SK-N-SH (cell line): Measurements from ENCODE around the gene RAB10. TPM values are rescaled to one million over a fixed set of nuclear protein-coding genes. Genes with fewer than 3 reads are reported as not detected.

Experiments
- CTCF ChIA-PET: fragments of 300-600, 350-600 bp; formaldehyde crosslinking; extraction: SDS; loops from one replicate; lab custom pipeline; 2021; lab: Yijun Ruan, JAX
- POLR2A ChIA-PET: fragments of 350-600 bp; sonication (Branson Sonifier 250); formaldehyde crosslinking; extraction: SDS; loops from one replicate; lab custom pipeline; 2020; ENCODE audit warnings: antibody characterized with exemption, inconsistent platforms; lab: Yijun Ruan, JAX
- DNase-seq: peaks from one replicate; pipeline ENCODE4 v3.0.0; 2012
- H2AFZ ChIP-seq: fragments of 200-600 bp; sonication (generic); 2 replicates; pipeline ENCODE4 v1.8.1; 2016; ENCODE audit warnings: antibody characterized with exemption, mild to moderate bottlenecking, low read depth
- H3F3A ChIP-seq: fragments of 200-600 bp; sonication (generic); replicated peaks from 2 replicates; pipeline ENCODE3; 2016; ENCODE audit warnings: antibody characterized with exemption, mild to moderate bottlenecking; ENCODE audit not compliant: insufficient read depth
- H3K27ac ChIP-seq, 2 experiments: fragments of 200-500 bp in 1 of 2; fragments of 200-600 bp in 1 of 2; sonication (Bioruptor generic) in 1 of 2; sonication (generic), shearing (Covaris generic) in 1 of 2; 2 replicates each; pipeline versions ENCODE4 v1.5.1 to v1.6.1; 2014 to 2016; ENCODE audit warnings: low read depth in 2 of 2, inconsistent platforms in 1 of 2, low read length in 1 of 2, mild to moderate bottlenecking in 1 of 2, mixed read lengths in 1 of 2
- H3K27me3 ChIP-seq: fragments of 200-600 bp; sonication (generic), shearing (Covaris generic); 2 replicates; pipeline ENCODE4 v1.6.1; 2016; ENCODE audit warnings: mixed run types; ENCODE audit not compliant: insufficient read depth
- H3K36me3 ChIP-seq, 2 experiments: fragments of 200-500 bp in 1 of 2; fragments of 200-600 bp in 1 of 2; sonication (Bioruptor generic) in 1 of 2; sonication (generic) in 1 of 2; replicated peaks in 1 of 2; 2 replicates each; pipeline versions ENCODE3 to v1.5.1; 2014 to 2016; ENCODE audit warnings: low read length in 1 of 2, mild to moderate bottlenecking in 1 of 2; ENCODE audit not compliant: insufficient read depth in 2 of 2, control insufficient read depth in 1 of 2
- H3K4me1 ChIP-seq, 2 experiments: fragments of 200-500 bp in 1 of 2; fragments of 200-600 bp in 1 of 2; sonication (Bioruptor generic) in 1 of 2; sonication (generic), shearing (Covaris generic) in 1 of 2; 2 replicates each; pipeline versions ENCODE4 v1.5.1 to v1.6.1; 2014 to 2016; ENCODE audit warnings: low read depth in 1 of 2, low read length in 1 of 2, mixed run types in 1 of 2; ENCODE audit not compliant: insufficient read depth in 2 of 2, control insufficient read depth in 1 of 2
- H3K4me2 ChIP-seq: fragments of 200-600 bp; sonication (generic), shearing (Covaris generic); 2 replicates; pipeline ENCODE4 v1.6.1; 2017; ENCODE audit warnings: mixed run types
- H3K4me3 ChIP-seq, 2 experiments: fragments of 200-500 bp in 1 of 2; fragments of 200-600 bp in 1 of 2; sonication (Bioruptor generic) in 1 of 2; sonication (generic), shearing (Covaris generic) in 1 of 2; 2 replicates each; pipeline versions ENCODE4 v1.5.1 to v1.8.1; 2014 to 2016; ENCODE audit warnings: low read depth in 2 of 2, inconsistent platforms in 1 of 2, low read length in 1 of 2, mild to moderate bottlenecking in 1 of 2, mixed read lengths in 1 of 2, moderate library complexity in 1 of 2
- H3K79me2 ChIP-seq: fragments of 200-600 bp; sonication (generic); 2 replicates; pipeline ENCODE4 v1.8.1; 2017; ENCODE audit warnings: mild to moderate bottlenecking; ENCODE audit not compliant: insufficient read depth
- H3K9ac ChIP-seq: fragments of 200-600 bp; sonication (generic); 2 replicates; pipeline ENCODE4 v1.6.1; 2017; ENCODE audit warnings: mixed run types
- H3K9me2 ChIP-seq: fragments of 200-600 bp; sonication (generic); 2 replicates; pipeline ENCODE4 v1.6.1; 2017; ENCODE audit warnings: mixed run types
- H3K9me3 ChIP-seq: fragments of 200-600 bp; sonication (generic); 2 replicates; pipeline ENCODE4 v1.6.1; 2017; ENCODE audit warnings: mixed run types, mild to moderate bottlenecking, moderate library complexity
- H4K20me1 ChIP-seq: fragments of 200-600 bp; sonication (generic); 2 replicates; pipeline ENCODE4 v1.6.1; 2017; ENCODE audit warnings: mild to moderate bottlenecking, mixed run types; ENCODE audit not compliant: insufficient read depth
- CHD2 ChIP-seq: fragments of 150-350 bp; IDR thresholded peaks from 2 replicates; pipeline ENCODE4 v1.6.1; 2018; ENCODE audit warnings: low read length; ENCODE audit not compliant: partially characterized antibody
- EP300 ChIP-seq, 2 experiments: IDR thresholded peaks; 2 replicates each; pipeline versions ENCODE4 v1.4.0 to v1.6.1; 2012; ENCODE audit warnings: borderline replicate concordance in 1 of 2, low read depth in 1 of 2, low read length in 1 of 2
- FOSL2 ChIP-seq: IDR thresholded peaks from 2 replicates; pipeline ENCODE4 v1.4.0; 2012; ENCODE audit warnings: low read depth, mild to moderate bottlenecking, moderate library complexity, borderline replicate concordance
- FOXJ3 ChIP-seq: sonication (generic); formaldehyde crosslinking; IDR thresholded peaks from 2 replicates; pipeline ENCODE4 v1.5.1; 2020; ENCODE audit warnings: mild to moderate bottlenecking, missing genetic modification reagents
- FOXM1 ChIP-seq: IDR thresholded peaks from 2 replicates; pipeline ENCODE4 v1.4.0; 2012; ENCODE audit warnings: low read depth, mild to moderate bottlenecking
- GABPA ChIP-seq: IDR thresholded peaks from 2 replicates; pipeline ENCODE4 v1.4.0; 2012; ENCODE audit warnings: low read depth, mild to moderate bottlenecking
- MEF2A ChIP-seq: IDR thresholded peaks from 2 replicates; pipeline ENCODE4 v1.4.0; 2012; ENCODE audit warnings: low read depth, borderline replicate concordance
- MXI1 ChIP-seq: IDR thresholded peaks from 2 replicates; pipeline ENCODE4 v1.6.1; 2012; ENCODE audit warnings: mild to moderate bottlenecking, low read depth, low read length, improper control_type of control experiment
- NRF1 ChIP-seq: IDR thresholded peaks from 2 replicates; pipeline ENCODE4 v1.6.1; 2012; ENCODE audit warnings: low read depth, mild to moderate bottlenecking, low read length
- POLR2AphosphoS5 ChIP-seq: IDR thresholded peaks from 2 replicates; pipeline ENCODE4 v1.6.1; 2012; ENCODE audit warnings: low read depth, low read length
- RAD21 ChIP-seq: IDR thresholded peaks from 2 replicates; pipeline ENCODE4 v1.6.1; 2012; ENCODE audit warnings: mild to moderate bottlenecking, low read length
- RXRA ChIP-seq: IDR thresholded peaks from 2 replicates; pipeline ENCODE4 v1.4.0; 2012; ENCODE audit warnings: low read depth, mild to moderate bottlenecking, borderline replicate concordance
- SIN3A ChIP-seq: IDR thresholded peaks from 2 replicates; pipeline ENCODE4 v1.6.1; 2012; ENCODE audit warnings: low read depth, mild to moderate bottlenecking, low read length, moderate library complexity, borderline replicate concordance
- SMC3 ChIP-seq: IDR thresholded peaks from 2 replicates; pipeline ENCODE4 v1.6.1; 2012; ENCODE audit warnings: low read depth, low read length, improper control_type of control experiment
- TAF1 ChIP-seq: IDR thresholded peaks from 2 replicates; pipeline ENCODE4 v1.6.1; 2012; ENCODE audit warnings: low read depth, mild to moderate bottlenecking, low read length, moderate library complexity, borderline replicate concordance
- YY1 ChIP-seq: IDR thresholded peaks from 2 replicates; pipeline ENCODE4 v1.4.0; 2012; ENCODE audit warnings: low read depth, mild to moderate bottlenecking
- WGBS: methylation state at CpG from one replicate; pipeline ENCODE4 v1.1.6; 2017; ENCODE audit warnings: low lambda C conversion rate; 5-methylcytosine and 5-hydroxymethylcytosine counted together
- polyA plus RNA-seq, 3 experiments: library from polyadenylated mRNA; depleted of rRNA; stranded (reverse); fragments of >200 nt; gene quantifications; 2 replicates each; pipeline ENCODE4 v1.2.3, GENCODE V29; 2012
- TF ChIP-seq, protein P1 (sequence below): IDR thresholded peaks from 2 replicates; pipeline ENCODE4 v1.4.0; 2012; ENCODE audit warnings: low read depth, borderline replicate concordance
- TF ChIP-seq, protein P2 (sequence below): fragments of 150-350 bp; IDR thresholded peaks from 2 replicates; pipeline ENCODE4 v1.6.1; 2017; ENCODE audit warnings: antibody characterized with exemption, low read length, low read depth, borderline replicate concordance
- TF ChIP-seq, protein P3 (sequence below): IDR thresholded peaks from 2 replicates; pipeline ENCODE4 v1.4.0; 2012; ENCODE audit warnings: low read depth, borderline replicate concordance
- TF ChIP-seq, protein P4 (sequence below): IDR thresholded peaks from 2 replicates; pipeline ENCODE4; 2012
- TF ChIP-seq, protein P5 (sequence below): fragments of 200-600 bp; sonication (generic); IDR thresholded peaks from 2 replicates; pipeline ENCODE4 v1.6.1; 2017; ENCODE audit warnings: antibody characterized with exemption, mild to moderate bottlenecking, moderate library complexity

Gene RAB10
- polyA plus RNA-seq, 1 of the 3 experiments (the other 2 are of a cell fraction), result 47.5 TPM

DNA sequence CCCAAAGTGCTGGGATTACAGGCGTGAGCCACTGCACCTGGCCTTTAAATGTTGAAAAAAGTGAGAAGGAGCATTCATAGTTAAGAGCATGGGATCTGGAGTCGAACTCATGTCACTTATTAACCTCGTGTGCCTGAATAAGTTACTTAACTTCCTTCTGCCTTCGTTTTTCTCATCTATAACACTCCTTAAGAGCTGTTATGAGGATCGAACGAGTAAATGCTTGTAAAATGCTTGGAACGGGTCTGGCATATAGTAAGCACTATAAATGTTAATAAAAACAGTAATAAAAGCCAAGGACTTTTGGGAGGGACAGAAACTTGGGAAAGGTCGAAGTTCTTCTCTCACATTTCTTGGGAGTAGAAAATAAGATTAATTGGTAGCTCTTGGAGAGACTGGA is 40.8 kb downstream of the RAB10 start:
- TF ChIP-seq FOXJ3 (CRISPR knock-in tag) (no peak), RAD21 (no peak), FOSL2 (no peak), SMC3 (no peak), CHD2 (no peak), YY1 (no peak), FOXM1 (no peak), POLR2AphosphoS5 (no peak), RXRA (no peak), NRF1 (no peak)
- TF ChIP-seq, protein P1, sequence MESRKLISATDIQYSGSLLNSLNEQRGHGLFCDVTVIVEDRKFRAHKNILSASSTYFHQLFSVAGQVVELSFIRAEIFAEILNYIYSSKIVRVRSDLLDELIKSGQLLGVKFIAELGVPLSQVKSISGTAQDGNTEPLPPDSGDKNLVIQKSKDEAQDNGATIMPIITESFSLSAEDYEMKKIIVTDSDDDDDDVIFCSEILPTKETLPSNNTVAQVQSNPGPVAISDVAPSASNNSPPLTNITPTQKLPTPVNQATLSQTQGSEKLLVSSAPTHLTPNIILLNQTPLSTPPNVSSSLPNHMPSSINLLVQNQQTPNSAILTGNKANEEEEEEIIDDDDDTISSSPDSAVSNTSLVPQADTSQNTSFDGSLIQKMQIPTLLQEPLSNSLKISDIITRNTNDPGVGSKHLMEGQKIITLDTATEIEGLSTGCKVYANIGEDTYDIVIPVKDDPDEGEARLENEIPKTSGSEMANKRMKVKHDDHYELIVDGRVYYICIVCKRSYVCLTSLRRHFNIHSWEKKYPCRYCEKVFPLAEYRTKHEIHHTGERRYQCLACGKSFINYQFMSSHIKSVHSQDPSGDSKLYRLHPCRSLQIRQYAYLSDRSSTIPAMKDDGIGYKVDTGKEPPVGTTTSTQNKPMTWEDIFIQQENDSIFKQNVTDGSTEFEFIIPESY, result no peak
- TF ChIP-seq, protein P2, sequence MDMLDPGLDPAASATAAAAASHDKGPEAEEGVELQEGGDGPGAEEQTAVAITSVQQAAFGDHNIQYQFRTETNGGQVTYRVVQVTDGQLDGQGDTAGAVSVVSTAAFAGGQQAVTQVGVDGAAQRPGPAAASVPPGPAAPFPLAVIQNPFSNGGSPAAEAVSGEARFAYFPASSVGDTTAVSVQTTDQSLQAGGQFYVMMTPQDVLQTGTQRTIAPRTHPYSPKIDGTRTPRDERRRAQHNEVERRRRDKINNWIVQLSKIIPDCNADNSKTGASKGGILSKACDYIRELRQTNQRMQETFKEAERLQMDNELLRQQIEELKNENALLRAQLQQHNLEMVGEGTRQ, result no peak
- H3K36me3 ChIP-seq, result peaks cover 0 to 9% of the 10 kb centered on the region in 2 experiments
- H3K9ac ChIP-seq, result no peak overlapping the region
- peaks cover 100% of the 10 kb centered on the region for H3K79me2 ChIP-seq
- H2AFZ ChIP-seq, result no peak overlapping the region
- H3K27ac ChIP-seq, result no peak overlapping the region
- 80% methylated on average over 8 of the region's 8 CpGs for WGBS
- peaks cover 8% of the 10 kb centered on the region for H3F3A ChIP-seq
- no peaks in the 10 kb centered on the region for H3K27me3 ChIP-seq
- no peak overlapping the region for H3K4me2 ChIP-seq
- CTCF ChIA-PET, result interaction anchor here (1.1 to 8.5 kb wide), 3 partner anchors 13 to 671 kb away, joined by 3 to 65 read pairs (median 5); no protein-coding TSS in a partner anchor
- peaks cover 3 to 5% of the 10 kb centered on the region in 2 experiments; a peak in 3 of 4 replicates for H3K4me1 ChIP-seq
- peaks cover 88% of the 10 kb centered on the region for H4K20me1 ChIP-seq
- no peak for DNase-seq
- POLR2A ChIA-PET, result interaction anchor here (1.0 kb wide), 1 partner anchor 14 kb away, joined by 3 read pairs; no protein-coding TSS in a partner anchor
- H3K4me3 ChIP-seq, result no peak overlapping the region
- no peaks in the 10 kb centered on the region for H3K9me3 ChIP-seq
- no peaks in the 10 kb centered on the region for H3K9me2 ChIP-seq

DNA sequence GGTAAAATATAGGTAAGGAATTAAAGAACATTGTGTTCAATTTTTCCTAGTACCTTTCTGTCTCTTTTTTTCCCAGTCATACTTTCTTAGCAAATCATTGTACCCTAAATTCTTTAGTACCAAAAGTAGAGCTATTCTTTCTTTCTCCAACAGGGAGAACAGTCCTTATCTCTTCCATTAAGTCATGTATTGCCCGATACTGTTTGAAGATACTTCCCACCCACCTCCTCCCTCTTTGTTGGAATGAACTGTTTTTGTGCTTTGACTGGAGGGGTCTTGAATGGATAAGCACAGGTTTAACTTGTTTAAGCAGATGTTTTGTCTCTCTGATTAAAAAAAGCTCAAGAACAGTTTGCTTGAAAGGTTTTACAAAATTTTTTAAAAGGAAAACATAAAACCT is 41.3 kb downstream of the RAB10 start:
- ChIA-PET POLR2A (no interaction called here), CTCF (interaction anchor here (0.5 to 8.5 kb wide), 6 partner anchors 12 to 671 kb away, joined by 3 to 65 read pairs (median 4); no protein-coding TSS in a partner anchor)
- H3K9me3 ChIP-seq, result no peaks in the 10 kb centered on the region
- no peaks in the 10 kb centered on the region for H3K27me3 ChIP-seq
- peaks cover 0 to 9% of the 10 kb centered on the region in 2 experiments for H3K36me3 ChIP-seq
- WGBS, result 98% methylated on average over 1 of the region's 1 CpG
- peaks cover 85% of the 10 kb centered on the region for H4K20me1 ChIP-seq
- H3K4me3 ChIP-seq, result no peak overlapping the region
- no peak overlapping the region for H3K4me2 ChIP-seq
- H3F3A ChIP-seq, result peaks cover 7% of the 10 kb centered on the region
- no peak overlapping the region for H3K9ac ChIP-seq
- DNase-seq, result no peak
- no peak overlapping the region for H3K27ac ChIP-seq
- H3K9me2 ChIP-seq, result no peaks in the 10 kb centered on the region
- H3K79me2 ChIP-seq, result peaks cover 100% of the 10 kb centered on the region
- no peak overlapping the region for H2AFZ ChIP-seq
- peaks cover 3 to 5% of the 10 kb centered on the region in 2 experiments; a peak in 3 of 4 replicates for H3K4me1 ChIP-seq
- no peak for TF ChIP-seq NRF1
- TF ChIP-seq EP300 (IDR thresholded peaks at IDR 0.05; ENCODE audit: borderline replicate concordance in 1 of 2, low read depth in 1 of 2, low read length in 1 of 2), result no peak
- no peak for TF ChIP-seq MEF2A
- TF ChIP-seq, protein P3, sequence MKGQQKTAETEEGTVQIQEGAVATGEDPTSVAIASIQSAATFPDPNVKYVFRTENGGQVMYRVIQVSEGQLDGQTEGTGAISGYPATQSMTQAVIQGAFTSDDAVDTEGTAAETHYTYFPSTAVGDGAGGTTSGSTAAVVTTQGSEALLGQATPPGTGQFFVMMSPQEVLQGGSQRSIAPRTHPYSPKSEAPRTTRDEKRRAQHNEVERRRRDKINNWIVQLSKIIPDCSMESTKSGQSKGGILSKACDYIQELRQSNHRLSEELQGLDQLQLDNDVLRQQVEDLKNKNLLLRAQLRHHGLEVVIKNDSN, result no peak
- TF ChIP-seq, protein P2, result no peak
- TF ChIP-seq MXI1, result no peak
- TF ChIP-seq, protein P4, sequence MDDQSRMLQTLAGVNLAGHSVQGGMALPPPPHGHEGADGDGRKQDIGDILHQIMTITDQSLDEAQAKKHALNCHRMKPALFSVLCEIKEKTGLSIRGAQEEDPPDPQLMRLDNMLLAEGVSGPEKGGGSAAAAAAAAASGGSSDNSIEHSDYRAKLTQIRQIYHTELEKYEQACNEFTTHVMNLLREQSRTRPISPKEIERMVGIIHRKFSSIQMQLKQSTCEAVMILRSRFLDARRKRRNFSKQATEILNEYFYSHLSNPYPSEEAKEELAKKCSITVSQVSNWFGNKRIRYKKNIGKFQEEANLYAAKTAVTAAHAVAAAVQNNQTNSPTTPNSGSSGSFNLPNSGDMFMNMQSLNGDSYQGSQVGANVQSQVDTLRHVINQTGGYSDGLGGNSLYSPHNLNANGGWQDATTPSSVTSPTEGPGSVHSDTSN, result no peak
- TF ChIP-seq TAF1, result no peak
- TF ChIP-seq POLR2AphosphoS5, result no peak
- TF ChIP-seq, protein P5, sequence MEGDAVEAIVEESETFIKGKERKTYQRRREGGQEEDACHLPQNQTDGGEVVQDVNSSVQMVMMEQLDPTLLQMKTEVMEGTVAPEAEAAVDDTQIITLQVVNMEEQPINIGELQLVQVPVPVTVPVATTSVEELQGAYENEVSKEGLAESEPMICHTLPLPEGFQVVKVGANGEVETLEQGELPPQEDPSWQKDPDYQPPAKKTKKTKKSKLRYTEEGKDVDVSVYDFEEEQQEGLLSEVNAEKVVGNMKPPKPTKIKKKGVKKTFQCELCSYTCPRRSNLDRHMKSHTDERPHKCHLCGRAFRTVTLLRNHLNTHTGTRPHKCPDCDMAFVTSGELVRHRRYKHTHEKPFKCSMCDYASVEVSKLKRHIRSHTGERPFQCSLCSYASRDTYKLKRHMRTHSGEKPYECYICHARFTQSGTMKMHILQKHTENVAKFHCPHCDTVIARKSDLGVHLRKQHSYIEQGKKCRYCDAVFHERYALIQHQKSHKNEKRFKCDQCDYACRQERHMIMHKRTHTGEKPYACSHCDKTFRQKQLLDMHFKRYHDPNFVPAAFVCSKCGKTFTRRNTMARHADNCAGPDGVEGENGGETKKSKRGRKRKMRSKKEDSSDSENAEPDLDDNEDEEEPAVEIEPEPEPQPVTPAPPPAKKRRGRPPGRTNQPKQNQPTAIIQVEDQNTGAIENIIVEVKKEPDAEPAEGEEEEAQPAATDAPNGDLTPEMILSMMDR, result no peak
- no peak for TF ChIP-seq SIN3A
- TF ChIP-seq GABPA, result no peak
